Measurements from ENCODE around the gene OMP.

GRCh38 chr11:77080643-77081210 is 21.9 kb upstream of the OMP start:
- TF ChIP-seq CEBPB (IDR thresholded peaks at IDR 0.05), result no peak
- no peak for TF ChIP-seq REST (IDR thresholded peaks at IDR 0.05; ENCODE audit: low read depth)
- TF ChIP-seq TCF12 (IDR thresholded peaks at IDR 0.05; ENCODE audit: low read depth), result no peak
- no peak for TF ChIP-seq RAD21 (IDR thresholded peaks at IDR 0.05; ENCODE audit: low read depth)
- no peak for TF ChIP-seq EP300 (IDR thresholded peaks at IDR 0.05; ENCODE audit: borderline replicate concordance)
- no peak for TF ChIP-seq YY1 (IDR thresholded peaks at IDR 0.05; ENCODE audit: low read depth)
- no peak for TF ChIP-seq NFIC (IDR thresholded peaks at IDR 0.05)
- no peak for TF ChIP-seq TAF1 (IDR thresholded peaks at IDR 0.05; ENCODE audit: low read depth)
- no peak for TF ChIP-seq CREB1 (IDR thresholded peaks at IDR 0.05; ENCODE audit: low read depth)

Data from Ishikawa (cell line).